ENCODE data around the gene MTUS2.

- TF ChIP-seq, protein P1, sequence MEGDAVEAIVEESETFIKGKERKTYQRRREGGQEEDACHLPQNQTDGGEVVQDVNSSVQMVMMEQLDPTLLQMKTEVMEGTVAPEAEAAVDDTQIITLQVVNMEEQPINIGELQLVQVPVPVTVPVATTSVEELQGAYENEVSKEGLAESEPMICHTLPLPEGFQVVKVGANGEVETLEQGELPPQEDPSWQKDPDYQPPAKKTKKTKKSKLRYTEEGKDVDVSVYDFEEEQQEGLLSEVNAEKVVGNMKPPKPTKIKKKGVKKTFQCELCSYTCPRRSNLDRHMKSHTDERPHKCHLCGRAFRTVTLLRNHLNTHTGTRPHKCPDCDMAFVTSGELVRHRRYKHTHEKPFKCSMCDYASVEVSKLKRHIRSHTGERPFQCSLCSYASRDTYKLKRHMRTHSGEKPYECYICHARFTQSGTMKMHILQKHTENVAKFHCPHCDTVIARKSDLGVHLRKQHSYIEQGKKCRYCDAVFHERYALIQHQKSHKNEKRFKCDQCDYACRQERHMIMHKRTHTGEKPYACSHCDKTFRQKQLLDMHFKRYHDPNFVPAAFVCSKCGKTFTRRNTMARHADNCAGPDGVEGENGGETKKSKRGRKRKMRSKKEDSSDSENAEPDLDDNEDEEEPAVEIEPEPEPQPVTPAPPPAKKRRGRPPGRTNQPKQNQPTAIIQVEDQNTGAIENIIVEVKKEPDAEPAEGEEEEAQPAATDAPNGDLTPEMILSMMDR (IDR thresholded peaks at IDR 0.05), result no peak
- no peak for TF ChIP-seq POLR2AphosphoS5 (IDR thresholded peaks at IDR 0.05)
- TF ChIP-seq POLR2A (IDR thresholded peaks at IDR 0.05), result no peak
Observed at GRCh38 chr13:28865951-28866350, 45.8 kb downstream of the MTUS2 start.

Data from suprapubic skin (tissue), 4 donors.